Left ventricle myocardium inferior (tissue), 1 donor: ENCODE results near the gene PPCDC. TPM values are rescaled to one million over a fixed set of nuclear protein-coding genes. Genes with fewer than 3 reads are reported as not detected.
A peak's percentile ranks its signal among the peaks of the same experiment; 100 is the strongest.

Experiments
- DNase-seq: peaks from one replicate; pipeline ENCODE4 v3.0.0-alpha.2; 2020
- H3K27ac ChIP-seq: fragments of 200-600 bp; replicated peaks from 2 replicates; pipeline ENCODE4 v1.8.0; 2021
- H3K27me3 ChIP-seq: fragments of 200-600 bp; 2 replicates; pipeline ENCODE4 v1.8.0; 2021; ENCODE audit warnings: low read depth
- H3K36me3 ChIP-seq: fragments of 200-600 bp; 2 replicates; pipeline ENCODE4 v1.8.0; 2021
- H3K4me1 ChIP-seq: fragments of 200-600 bp; 2 replicates; pipeline ENCODE4 v1.8.0; 2021
- H3K4me3 ChIP-seq: fragments of 200-600 bp; 2 replicates; pipeline ENCODE4 v1.8.0; 2021; ENCODE audit warnings: mild to moderate bottlenecking, moderate library complexity
- H3K9me3 ChIP-seq: fragments of 200-600 bp; replicated peaks from 2 replicates; pipeline ENCODE4 v1.8.0; 2021
- intact Hi-C: fragments of 100-400 bp; cut with micrococcal nuclease; formaldehyde crosslinking; loops from one replicate; pipeline ENCODE4 v1.11.0; 2022
- total RNA-seq: library from RNA; stranded (reverse); fragmentation: NEBNext Ultra II Directional; extraction: Animal tissue kit (Norgen Biotek cat#: 25700); gene quantifications from one replicate; pipeline ENCODE4 v1.2.1, GENCODE V29; 2021
- TF ChIP-seq, protein P1 (sequence below): fragments of 200-600 bp; IDR thresholded peaks from 2 replicates; pipeline ENCODE4 v1.8.0; 2021; ENCODE audit warnings: antibody characterized with exemption, mild to moderate bottlenecking, borderline replicate concordance
- donor health status: DM: no; HTN: yes; CAD: no; lungs with severe emphysema.

The PPCDC gene
- total RNA-seq, 1 donor from 2014 or later, result 5.0 TPM

DNA sequence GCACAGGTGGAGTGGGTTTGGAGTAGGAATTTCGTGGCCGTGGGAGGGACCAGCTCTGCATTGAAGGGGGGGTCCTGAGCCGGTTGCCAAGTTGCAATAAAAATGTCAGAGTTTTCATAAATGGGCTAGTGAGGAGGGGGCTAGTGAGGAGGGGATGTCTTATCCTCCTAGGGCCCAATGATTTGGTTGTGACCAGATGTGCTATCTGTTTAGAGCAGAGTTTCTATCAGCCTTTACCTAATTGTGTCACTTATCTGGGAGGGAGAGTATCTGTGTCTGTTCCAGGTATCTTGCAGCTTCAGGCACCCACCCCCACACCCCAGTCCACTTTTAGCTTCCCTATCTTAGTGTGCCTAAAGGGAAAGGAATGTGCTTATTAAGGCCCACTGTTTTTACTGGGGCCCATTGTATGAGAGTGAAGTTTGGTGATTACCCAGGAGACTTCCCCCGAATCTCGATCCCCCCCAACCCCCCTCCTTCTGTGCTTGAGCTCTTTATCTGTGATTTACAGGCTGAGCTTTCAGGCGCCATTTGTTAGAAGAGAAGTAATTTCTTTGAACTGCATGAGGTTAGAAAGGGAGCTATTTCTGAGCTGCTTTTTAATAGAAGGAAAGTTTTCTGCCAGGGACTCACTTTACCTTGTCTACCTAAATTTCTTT, 42.6 kb downstream of the PPCDC start:
- peaks cover 62% of the 10 kb centered on the region for H3K4me1 ChIP-seq
- no peak overlapping the region for H3K4me3 ChIP-seq
- DNase-seq, result no peak
- H3K27ac ChIP-seq, result peak overlapping the region; percentile 80
- H3K9me3 ChIP-seq, result peaks cover 8% of the 10 kb centered on the region
- no peaks in the 10 kb centered on the region for H3K27me3 ChIP-seq
- intact Hi-C loops, result no loop called here
- TF ChIP-seq, protein P1, sequence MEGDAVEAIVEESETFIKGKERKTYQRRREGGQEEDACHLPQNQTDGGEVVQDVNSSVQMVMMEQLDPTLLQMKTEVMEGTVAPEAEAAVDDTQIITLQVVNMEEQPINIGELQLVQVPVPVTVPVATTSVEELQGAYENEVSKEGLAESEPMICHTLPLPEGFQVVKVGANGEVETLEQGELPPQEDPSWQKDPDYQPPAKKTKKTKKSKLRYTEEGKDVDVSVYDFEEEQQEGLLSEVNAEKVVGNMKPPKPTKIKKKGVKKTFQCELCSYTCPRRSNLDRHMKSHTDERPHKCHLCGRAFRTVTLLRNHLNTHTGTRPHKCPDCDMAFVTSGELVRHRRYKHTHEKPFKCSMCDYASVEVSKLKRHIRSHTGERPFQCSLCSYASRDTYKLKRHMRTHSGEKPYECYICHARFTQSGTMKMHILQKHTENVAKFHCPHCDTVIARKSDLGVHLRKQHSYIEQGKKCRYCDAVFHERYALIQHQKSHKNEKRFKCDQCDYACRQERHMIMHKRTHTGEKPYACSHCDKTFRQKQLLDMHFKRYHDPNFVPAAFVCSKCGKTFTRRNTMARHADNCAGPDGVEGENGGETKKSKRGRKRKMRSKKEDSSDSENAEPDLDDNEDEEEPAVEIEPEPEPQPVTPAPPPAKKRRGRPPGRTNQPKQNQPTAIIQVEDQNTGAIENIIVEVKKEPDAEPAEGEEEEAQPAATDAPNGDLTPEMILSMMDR, result no peak
- no peaks in the 10 kb centered on the region for H3K36me3 ChIP-seq

DNA sequence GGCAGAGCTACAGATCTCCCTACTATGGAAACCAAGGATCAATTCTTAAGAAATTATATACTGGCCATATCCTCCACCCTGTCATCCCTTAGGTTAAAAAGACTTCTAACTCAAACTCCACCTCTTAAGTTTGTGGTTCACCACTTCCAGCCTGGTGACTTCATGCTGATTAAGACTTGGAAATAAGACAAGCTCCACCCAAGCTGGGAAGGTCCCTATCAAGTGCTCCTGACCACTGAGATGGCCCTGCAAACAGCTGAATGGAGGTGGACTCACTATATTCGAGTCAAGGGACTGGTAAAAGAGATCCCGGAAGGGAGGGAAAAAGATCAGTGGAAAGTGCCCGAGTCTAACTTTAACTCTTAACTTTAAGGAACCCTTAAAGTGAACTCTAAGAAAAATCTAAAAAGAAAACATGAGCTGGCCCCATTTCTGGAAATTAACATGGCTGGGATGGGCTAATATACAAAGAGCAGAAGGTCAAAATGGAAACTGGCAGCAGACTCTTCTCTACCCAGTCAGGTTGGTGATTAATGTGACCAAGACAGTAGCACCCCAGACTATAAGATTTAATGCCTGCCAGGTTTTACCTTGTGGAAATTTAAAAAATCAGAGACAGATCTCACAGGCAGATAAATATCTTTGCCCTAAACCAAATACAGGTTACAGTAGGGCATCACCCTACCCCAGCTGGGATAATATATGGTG, 43.9 kb downstream of the PPCDC start:
- TF ChIP-seq, protein P1, result no peak
- Histone ChIP-seq H3K4me3 (no peak overlapping the region), H3K4me1 (peaks cover 55% of the 10 kb centered on the region), H3K36me3 (no peaks in the 10 kb centered on the region), H3K9me3 (peaks cover 8% of the 10 kb centered on the region), H3K27me3 (no peaks in the 10 kb centered on the region), H3K27ac (peak overlapping the region; percentile 80)
- intact Hi-C loops, result no loop called here
- no peak for DNase-seq

DNA sequence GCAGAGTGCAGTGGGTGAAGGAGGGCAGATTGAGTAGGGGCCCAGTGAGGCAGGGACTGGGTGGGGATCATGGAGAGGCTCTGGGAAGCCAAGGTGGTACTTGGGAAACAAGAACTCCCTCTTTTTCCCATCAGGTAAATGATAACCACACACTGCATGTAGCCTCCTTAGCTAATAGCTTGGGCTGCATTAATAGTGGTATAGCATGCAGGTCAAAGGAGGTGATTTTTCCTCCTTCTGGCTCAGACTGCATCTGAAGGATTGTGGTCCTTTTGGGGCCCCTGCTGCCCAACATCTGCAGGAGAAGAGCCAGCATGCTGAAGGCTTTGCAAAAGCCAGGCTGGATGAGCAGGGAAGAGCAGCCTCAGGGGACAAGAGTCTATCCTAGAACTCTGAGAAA, 45.4 kb downstream of the PPCDC start:
- no peak for DNase-seq
- Histone ChIP-seq H3K36me3 (no peaks in the 10 kb centered on the region), H3K27me3 (no peaks in the 10 kb centered on the region), H3K27ac (no peak overlapping the region), H3K9me3 (peaks cover 8% of the 10 kb centered on the region), H3K4me3 (no peak overlapping the region), H3K4me1 (peaks cover 46% of the 10 kb centered on the region)
- TF ChIP-seq, protein P1, result no peak
- intact Hi-C loops, result no loop called here

DNA sequence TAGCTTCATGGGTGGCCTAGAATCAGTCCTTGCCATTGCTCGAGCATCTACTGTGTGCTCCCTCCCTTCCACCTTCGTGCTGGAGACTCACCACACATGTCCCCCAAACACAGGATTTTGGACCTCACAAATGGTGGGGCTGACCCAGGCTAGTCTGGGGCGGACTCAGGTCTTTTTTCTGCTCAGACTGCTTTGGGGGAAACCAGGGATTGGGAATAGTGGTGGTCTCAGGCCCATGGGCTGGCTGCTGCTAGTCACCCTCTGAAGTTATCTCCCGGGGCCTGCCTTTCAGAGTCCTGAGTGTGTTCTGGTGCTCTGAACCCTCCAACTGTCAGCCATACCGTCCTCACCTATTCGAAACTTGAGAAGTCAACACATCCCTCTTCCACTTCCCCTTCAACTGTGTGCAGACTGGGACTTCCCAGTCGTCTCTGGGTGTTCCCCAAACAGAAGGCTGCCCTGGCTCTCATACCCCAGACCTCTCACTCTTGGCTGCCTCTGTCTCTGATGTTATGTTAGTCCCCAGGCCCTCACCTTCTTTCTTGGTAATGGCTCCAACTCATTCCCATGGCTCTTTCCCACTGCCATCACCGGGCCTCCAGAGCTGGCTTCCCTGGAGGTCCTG, 46.0 kb downstream of the PPCDC start:
- Histone ChIP-seq H3K36me3 (no peaks in the 10 kb centered on the region), H3K27ac (no peak overlapping the region), H3K4me1 (peaks cover 39% of the 10 kb centered on the region), H3K9me3 (peaks cover 8% of the 10 kb centered on the region), H3K4me3 (no peak overlapping the region), H3K27me3 (no peaks in the 10 kb centered on the region)
- intact Hi-C loops, result no loop called here
- no peak for DNase-seq
- TF ChIP-seq, protein P1, result no peak

GRCh38 chr15:75070674-75071073, 47.3 kb downstream of the PPCDC start:
- TF ChIP-seq, protein P1, result no peak
- H3K27ac ChIP-seq, result no peak overlapping the region
- peaks cover 11% of the 10 kb centered on the region for H3K9me3 ChIP-seq
- H3K36me3 ChIP-seq, result no peaks in the 10 kb centered on the region
- no peak overlapping the region for H3K4me3 ChIP-seq
- intact Hi-C loops, result no loop called here
- peaks cover 26% of the 10 kb centered on the region for H3K4me1 ChIP-seq
- DNase-seq, result no peak
- H3K27me3 ChIP-seq, result no peaks in the 10 kb centered on the region
